Esophagus mucosa (tissue), 1 donor: ENCODE measurements around the gene DOCK11. TPM values are rescaled to one million over a fixed set of nuclear protein-coding genes. Genes with fewer than 3 reads are reported as not detected.
A peak's percentile ranks its signal among the peaks of the same experiment; 100 is the strongest.
"Not testable (repeated sequence)": the region's sequence is repeated elsewhere in the genome, so short reads cannot be mapped to it uniquely, and the experiment has no call there.

Experiments
- ATAC-seq: fragments of 200-7000 bp; cut with Tn5 transposase; one replicate; pipeline ENCODE4 v1.9.1; 2020
- total RNA-seq: library from RNA; stranded (reverse); gene quantifications from one replicate; pipeline ENCODE4 v1.2.4, GENCODE V29; 2023
- donor health status: DM: yes; HTN: yes; CAD: no.

The DOCK11 gene
- total RNA-seq = 9.3 TPM

DNA sequence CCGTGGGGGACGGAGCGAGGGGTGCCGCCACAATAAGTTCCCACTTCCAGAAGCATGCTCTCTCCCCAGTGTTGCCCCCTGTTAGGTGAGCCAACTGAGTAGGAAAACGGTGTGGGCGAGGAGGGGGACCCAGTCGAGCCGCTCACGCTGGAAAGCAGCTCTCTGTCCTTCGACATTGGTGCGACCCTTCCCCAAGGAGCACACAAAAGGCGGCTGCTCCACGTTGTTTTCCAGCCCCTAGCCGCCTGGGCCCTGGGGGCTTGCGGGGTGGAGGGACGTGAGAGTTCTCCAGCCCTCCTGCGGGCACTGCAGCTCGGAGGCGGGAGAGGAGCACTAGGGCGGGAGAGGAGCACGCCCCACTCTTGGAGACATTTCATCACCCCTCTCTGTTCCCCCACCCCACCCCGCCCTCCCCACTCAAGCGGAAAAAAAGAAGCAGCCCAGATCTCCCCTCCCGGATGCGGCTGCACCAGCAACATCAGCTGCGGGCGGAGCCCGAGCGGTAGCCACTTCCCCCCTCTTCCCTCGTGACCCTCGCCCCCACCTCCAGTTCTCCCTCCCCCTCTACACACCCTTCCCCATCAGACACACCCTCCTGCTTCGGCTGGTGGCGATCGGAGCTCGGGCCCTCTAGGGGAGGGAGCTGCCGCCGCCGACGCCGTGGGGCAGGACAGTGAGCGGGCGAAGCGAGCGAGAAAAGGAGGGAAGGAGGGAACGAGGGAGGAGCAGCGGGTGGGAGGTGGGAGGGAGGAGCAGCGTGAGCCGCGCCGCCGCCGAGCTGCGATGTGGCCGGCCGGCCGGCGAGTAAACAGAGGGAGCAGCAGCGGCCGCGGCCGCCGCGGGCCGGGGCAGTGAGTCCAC is at the start of gene DOCK11:
DOCK11 (plus strand) TSS at position 755 of the 861 bp plus-strand sequence. CDS start 157 bp downstream, outside the sequence.
- peak; percentile 78 for ATAC-seq

DNA sequence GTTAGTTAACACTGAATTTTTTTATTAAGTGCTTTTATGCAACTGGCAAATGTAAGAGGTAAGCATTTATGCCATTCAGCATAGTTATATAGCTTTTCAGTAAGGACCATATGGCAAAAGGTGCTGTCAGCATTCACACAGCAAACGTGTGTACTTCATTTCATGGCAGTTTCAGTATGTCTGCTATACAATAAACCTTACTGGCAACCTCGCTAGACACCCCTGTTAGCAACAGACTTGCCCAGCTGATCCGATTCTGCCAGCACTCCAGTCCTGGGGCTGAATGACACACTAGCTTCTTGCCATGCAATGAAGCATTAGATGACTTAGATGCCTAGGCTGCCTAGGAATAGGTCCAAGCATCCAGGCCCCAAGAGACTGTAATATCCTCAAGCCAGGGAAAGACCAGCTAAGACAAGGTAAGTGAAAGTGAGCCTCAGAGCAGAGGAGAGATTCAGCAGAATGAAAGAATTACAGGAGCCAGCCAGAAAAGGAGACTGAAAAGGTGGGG is 47.3 kb upstream of the DOCK11 start:
- no peak for ATAC-seq

DNA sequence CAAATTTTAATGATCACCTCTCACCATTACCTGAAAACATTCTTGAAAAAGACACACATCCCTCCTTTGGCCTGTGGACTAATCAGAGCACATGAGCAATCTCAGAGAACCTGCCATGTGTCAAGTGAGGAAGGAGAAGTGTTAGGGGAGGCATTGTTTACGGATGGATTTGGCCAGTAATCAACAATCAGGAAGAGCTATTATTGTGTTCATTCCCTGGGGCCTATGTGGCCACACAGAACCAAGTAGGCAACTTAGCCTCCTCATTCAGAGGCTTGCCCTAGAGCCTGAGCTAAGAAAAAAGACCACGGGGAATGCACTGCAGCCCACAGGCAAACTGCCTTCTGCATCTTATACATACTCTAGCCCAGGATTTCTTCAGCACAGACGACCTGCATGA is 40.6 kb upstream of the DOCK11 start:
- no peak for ATAC-seq

DNA sequence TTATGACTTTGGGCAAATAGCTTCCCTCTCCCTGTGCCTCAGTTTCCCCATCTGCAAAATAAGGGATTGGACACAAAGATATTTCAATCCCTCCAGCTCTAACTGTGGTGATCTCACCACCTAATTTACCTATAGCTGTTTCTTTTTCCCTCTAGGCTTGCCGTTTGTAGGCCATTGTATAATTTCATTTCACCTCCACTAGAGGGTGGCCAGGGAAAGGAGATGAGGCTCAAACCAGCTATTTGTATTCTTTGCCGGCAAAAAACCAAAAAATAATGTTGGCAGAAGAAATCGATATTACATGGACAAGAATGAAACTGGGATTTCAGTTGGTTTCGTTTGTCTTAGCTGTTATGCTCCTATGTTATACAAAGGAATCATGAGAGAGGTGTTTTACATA is 36.1 kb upstream of the DOCK11 start:
- ATAC-seq = no peak

DNA sequence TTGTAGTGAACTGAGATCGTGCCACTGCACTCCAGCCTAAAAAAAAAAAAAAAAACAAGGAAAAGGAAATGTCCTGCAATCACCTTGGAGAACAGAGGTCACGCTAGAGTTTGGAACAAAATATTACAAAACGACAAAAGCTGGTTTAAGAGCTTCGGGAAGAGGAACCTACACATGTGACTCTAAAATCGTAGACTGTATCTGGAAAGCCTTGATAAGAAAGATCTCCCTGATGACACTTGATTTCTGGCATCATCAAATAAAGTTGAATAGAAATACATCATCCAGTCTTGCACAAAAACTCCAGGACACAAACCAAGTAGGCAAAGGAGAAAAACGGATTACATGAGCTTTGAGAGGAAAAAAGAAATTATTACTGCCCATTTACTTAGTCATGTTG is 31.1 kb upstream of the DOCK11 start:
- no peak for ATAC-seq

DNA sequence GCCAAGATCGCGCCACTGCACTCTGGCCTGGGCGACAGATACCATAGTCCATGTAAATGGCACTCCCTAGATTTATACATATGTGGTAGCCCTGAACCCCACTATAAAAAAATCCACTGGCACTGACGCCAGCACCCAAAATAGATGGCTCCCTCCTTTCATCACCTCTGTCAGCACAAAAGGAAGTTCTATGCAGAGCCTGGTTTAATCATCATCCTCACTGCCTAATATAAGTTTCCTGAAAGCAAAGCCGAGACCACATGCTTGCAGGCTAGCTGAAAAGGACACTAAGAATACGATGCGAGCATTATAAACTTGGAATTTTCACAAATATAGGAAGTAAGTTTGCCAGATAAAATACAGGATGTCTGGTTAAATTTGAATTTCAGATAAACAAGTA is 27.5 kb upstream of the DOCK11 start:
- ATAC-seq = no peak

DNA sequence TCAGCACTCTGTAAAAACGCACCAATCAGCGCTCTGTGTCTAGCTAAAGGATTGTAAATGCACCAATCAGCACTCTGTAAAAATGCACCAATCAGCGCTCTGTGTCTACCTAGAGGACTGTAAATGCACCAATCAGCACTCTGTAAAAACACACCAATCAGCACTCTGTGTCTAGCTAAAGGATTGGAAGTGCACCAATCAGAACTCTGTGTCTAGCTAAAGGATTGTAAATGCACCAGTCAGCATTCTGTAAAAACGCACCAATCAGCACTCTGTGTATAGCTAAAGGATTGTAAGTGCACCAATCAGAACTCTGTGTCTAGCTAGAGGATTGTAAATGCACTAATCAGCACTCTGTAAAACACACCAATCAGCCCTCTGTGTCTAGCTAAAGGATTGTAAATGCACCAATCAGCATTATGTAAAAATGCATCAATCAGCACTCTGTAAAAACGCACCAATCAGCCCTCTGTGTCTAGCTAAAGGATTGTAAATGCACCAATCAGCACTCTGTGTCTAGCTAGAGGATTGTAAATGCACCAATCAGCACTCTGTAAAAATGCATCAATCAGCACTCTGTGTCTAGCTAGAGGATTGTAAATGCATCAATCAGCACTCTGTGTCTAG is 24.8 kb upstream of the DOCK11 start:
- not testable (repeated sequence) for ATAC-seq

DNA sequence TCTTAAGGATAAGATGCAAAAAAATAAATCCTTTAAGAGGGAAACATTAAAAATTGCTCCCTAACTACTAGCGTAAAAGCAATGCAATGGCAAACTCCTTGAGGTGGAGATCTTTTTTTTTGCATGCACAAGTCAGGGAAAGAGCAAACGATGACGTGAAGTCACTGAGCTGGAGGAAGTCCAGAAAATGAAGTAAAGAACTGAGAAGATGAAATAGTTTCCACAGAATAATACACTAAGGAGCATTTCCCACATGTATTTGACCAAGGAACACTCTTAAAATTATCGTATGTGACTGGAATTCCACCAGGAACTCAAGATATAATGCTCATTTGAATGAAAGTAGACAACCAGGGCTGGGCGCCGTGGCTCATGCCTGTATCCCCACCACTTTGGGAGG is 21.0 kb upstream of the DOCK11 start:
- ATAC-seq = no peak

DNA sequence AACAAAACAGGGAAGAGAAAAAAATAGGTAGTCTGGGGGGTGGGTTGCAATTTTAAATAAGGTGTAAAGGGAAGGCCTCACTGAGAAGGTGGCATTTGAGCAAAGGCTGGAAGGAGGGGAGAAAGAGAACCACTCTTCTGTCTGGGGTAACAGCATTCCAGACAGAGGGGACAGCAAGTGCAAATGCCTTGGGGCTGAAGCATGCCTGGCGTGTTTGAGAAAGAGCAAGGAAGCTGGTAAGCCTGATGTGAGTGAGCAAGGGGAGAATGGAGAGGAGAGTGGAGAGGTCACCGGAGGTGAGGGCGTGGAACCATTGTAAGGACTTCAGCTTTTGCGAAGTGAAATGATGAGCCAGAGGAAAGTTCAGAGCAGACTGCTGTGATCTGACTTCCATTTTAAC is 19.7 kb upstream of the DOCK11 start:
- no peak for ATAC-seq

DNA sequence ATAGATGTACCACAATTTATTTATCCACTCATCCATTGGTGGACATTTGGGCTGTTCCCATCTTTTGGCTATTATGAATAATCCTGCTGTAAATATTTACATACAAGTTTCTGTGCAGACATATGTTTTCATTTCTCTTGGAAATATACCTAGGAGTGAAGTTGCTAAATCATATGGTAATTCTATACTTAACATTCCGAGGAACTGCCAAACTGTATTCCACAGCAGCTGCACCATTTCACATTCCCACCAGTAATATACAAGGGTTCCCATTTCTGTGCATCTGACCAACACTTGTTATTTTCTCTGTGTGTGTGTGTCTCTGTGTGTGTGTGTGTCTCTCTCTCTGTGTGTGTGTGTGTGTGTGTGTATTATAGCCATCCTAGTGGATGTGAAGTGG is 15.4 kb upstream of the DOCK11 start:
- ATAC-seq = no peak

DNA sequence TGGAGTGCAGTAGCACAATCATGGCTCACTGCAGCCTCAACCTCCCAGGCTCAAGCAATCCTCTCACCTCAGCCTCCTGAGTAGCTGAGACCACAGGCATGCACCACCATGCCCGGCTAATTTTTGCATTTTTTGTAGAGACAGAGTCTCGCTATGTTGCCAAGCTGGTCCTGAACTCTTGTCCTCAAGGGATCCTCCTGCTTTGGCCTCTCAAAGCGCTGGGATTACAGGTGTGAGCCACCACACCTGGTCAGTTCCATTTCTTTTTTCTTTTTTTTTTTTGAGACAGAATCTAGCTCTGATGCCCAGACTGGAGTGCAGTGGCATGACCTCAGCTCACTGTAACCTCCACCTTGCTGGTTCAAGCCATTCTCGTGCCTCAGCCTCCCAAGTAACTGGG is 13.2 kb upstream of the DOCK11 start:
- not testable (repeated sequence) for ATAC-seq

DNA sequence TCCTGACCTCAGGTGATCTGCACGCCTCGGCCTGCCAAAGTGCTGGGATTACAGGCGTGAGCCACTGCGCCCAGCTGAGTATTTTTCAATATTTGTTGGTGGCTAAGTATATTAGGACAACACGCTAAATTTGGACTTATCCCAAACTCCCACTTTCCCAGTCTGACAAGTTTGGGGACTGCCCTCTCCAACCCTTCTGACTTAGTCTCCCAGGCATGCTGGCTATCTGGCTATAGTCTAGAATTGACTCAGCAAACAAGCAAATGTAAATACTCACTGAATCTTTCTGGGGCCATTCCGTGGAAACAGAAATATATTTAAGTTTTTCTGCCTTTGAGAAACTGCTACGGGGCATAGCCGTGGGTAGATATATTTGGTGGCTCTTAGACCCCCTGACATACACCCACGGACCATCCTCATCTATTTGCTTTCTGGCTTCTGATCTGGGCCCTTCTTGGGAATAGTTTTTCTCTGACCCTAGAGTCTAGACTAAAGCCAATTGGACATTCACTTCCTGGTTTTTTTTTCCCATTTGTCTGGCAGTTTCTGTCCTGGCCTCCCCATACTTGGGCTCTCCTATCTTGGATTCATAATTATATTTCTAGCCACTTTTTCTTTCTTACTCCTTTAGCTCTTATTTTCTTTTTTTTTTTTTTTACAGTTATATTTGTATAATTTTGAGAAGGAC is 11.3 kb upstream of the DOCK11 start:
- peak; percentile 38 for ATAC-seq

DNA sequence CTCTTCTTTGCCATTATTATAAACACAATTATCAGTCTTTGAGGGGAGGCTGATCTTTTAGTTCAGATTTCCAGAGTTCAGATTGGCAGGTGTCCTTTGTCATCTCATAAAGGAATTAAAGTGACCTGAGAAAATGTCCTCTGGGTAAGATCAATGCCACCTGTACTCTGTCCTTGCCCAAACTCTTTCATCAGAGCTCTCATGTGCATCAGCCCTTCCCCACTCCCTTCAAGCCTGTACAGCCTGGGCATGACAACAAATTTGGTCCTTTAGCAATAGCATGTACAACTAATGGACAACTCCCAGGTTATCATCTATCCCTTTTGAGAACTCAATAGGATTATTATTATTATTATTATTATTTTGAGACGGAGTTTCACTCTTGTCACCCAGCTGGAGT is 8.9 kb upstream of the DOCK11 start:
- not testable (repeated sequence) for ATAC-seq

DNA sequence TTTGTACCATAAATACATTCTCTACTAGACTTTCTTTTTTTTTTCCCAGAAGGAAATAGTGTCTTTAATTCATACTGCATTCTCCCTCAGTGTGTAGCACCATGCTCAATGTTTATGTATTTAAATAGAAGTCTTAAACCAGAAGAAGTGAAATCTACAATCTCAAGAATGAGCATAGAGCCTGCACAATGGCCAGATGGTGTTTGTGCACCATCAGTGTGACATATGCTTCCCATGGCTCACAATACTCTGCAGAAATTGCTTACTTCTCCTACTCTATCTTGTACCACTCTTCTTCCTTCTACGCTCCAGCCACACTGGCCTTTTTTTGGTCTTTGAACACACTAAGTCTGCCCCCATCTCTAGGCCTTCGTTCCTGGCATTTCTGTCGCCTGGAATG is 2.6 kb upstream of the DOCK11 start:
- no peak for ATAC-seq

DNA sequence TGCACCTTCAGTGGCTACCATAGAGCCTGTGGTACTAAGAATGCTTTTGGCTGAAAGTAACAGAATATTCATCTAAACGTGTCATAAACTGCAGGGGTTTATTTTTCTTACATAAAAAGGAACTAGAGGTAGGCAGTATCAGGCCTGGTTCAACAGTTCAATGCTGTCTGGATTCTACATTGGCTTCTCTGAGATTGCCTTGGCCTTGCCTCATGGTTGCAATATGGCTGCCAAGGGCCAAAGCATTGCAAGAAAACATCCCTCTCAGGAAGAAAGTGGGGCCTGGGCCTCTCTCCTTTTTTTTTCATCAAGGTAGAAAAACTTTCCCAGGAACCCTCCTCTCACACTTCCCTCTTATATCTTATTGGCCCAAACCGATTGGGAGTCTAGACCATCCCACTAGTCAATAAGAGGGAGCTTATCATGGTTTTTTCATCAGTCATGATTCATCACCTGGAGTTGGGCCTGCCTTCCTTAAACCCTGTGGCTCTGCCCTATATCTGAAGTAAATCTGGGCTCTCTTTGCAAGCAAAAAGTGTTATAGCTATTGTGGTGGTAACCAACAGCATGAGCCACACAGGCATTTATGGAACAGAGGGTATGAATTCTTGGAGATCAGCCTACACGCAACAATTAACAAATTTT is 1.8 kb upstream of the DOCK11 start:
- ATAC-seq = no peak

DNA sequence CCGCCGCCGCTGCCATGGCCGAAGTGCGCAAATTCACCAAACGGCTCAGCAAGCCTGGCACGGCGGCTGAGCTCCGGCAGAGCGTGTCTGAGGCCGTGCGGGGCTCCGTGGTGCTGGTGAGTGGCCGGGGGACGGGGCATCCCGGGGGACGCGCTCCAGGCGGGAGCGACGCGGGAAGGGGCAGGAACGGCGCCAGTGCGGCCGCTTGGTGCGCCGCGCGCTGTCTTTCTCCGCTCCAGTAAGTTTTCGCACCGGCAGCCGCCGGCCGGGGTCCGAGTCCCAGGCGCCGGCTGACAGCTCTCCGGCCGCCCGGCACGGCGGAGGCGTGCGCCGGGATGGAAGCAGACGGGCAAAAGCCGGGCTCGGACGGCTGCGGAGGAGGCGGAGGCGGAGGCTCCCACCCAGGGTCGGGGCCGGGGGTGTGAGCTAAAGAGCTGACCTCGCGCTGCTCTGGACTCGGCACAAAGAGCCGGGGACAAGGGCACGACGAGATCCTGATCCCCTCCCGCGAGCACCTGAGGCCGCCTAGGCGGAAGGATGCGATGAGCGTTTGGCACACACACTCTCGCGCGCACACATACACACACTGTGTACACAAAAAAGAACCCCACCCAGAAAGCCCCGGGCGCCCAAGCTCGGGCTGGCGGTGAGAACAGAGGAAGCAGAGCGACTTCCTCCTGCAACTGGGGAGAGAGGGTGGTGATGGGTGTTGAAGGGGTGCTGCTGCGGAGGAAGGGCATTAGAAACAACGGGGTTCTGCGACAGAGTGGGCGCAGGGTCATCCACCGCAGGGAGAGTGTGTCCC is 545 bp downstream of the DOCK11 start:
- ATAC-seq = peak; percentile 86

DNA sequence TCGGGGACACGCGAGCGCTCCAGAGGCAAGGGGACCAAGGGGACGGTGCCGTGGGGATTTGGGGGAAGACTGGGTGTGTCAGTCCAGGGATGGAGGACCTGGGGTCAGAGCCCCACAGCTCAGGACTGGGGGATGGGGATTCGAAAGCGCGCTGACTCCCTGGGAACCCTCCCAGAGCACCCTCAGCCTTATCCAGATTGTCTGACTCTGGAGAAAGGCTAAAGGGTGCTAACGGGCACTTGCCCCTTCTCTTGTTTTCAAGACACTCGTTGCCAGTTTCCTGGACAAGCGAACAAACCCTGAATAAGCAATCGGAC is 1.1 kb downstream of the DOCK11 start:
- peak; percentile 15 for ATAC-seq

DNA sequence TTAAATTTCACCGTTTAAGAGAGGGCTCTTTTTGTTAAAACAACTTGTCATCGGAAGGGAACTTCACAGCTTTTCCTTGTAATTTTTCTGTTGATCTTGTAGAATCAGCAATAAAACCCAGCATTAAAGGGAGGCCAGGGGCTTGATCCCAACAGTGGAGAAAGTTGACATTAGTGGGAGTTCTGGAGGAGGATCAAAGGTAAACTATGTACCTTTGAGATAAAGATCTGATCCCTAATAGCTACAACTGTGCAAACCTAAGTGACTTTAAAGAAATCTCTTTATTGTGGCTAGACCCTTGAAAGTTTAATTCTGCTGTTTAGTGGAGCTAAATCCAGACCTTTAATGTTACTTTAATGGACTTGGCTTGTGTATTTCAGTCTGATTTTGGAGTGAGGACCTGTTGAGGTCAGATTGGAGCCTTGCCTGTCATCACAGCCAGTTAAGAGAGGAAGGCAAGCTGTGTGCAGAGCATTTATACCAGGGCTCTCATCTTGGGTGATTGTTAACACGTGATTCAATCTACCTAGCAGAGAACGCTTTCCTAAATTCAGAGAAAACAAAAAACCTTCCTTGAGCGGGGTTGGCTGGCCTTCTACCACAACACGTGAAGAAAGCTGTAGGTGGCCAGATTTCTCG is 1.7 kb downstream of the DOCK11 start:
- ATAC-seq = no peak

DNA sequence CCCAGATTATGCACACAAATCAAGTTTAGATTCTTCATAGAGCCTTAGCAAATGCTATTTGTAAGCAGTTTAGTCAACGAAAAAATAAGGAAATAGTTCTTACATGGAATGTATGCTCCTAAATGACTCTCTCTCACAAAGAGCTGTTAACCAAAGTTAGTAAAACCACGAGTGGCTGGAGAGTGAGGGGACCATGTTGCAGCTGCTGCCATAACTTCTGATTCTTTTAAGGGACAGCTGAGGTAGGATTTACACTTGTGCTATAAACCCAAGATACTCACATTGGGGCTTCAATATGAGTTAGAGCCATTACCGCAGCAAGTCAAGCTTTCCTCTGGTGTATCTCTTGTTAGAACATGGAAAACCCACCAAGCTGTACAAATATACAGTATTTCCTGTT is 2.7 kb downstream of the DOCK11 start:
- ATAC-seq = no peak

DNA sequence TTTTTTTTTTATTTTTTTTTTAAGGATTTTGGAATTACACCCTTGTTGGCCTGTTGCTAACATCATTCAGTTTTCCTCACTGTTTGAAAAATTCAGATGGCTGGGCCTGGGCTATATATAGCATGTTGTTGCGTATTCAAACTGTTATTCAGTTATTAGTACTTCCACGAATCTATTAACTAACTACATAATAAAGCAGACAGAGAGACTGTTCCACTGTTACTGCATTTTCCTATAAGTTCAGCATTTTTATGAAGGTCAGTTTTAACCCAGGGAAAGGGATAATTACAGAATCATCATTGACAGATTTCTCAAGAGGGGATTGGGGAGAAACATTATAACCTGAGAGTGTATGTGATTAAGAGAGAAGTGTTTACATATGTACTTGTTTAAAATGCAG is 3.1 kb downstream of the DOCK11 start:
- no peak for ATAC-seq

DNA sequence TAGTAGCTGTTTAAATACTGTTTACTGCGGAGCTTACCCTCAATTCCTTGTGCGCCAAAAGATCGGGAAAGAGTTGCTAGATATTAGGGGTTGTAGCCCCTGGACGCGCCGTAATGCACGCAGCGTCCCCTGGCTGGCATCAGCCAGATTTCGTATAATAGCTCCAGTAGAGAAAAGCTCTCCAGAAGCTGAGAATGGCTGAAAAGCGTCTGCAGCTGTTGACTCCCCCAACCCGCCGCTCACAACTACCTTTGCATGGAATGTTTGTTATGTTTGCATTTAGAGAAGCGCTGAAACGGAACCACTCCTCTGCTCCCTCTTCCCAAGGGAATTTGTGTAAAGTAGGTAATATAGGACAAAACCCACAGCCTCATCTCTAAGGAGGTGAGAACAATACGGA is 3.7 kb downstream of the DOCK11 start:
- no peak for ATAC-seq
